ENCODE results near the gene LMLN.

GRCh38 chr3:198067416-198067815 is 107.4 kb downstream of the LMLN start:
- TF ChIP-seq CTCF (conservative IDR thresholded peaks at IDR 0.05; ENCODE audit: low read length): no peak
- no peak for TF ChIP-seq EZH2phosphoT487 (IDR thresholded peaks at IDR 0.05; ENCODE audit: borderline replicate concordance, low read depth, low read length)

Measured in OCI-LY7 (cell line).